DMS 273 (cell line): ENCODE measurements around the gene QSOX2.

ENCODE experiments used
- DNase-seq: peaks from one replicate; lab custom pipeline; 2025; ENCODE audit not compliant: unreplicated experiment; lab: John Stamatoyannopoulos, UW

The QSOX2 gene

GRCh38 chr9:136253246-136254130 is 7.9 kb upstream of the QSOX2 start:
- no peak for DNase-seq

- DNase-seq, result no peak
Measured at GRCh38 chr9:136252846-136253245, 7.2 kb upstream of the QSOX2 start.

- DNase-seq, result no peak
Measured at GRCh38 chr9:136252281-136252680, 6.7 kb upstream of the QSOX2 start.

- DNase-seq, result peak; percentile 34
Measured at GRCh38 chr9:136251264-136252115, 5.9 kb upstream of the QSOX2 start.

GRCh38 chr9:136250676-136251075 is 5.1 kb upstream of the QSOX2 start:
- DNase-seq, result no peak

- no peak for DNase-seq
Measured at GRCh38 chr9:136249877-136250559, 4.4 kb upstream of the QSOX2 start.

- no peak for DNase-seq
Measured at GRCh38 chr9:136248951-136249876, 3.6 kb upstream of the QSOX2 start.

GRCh38 chr9:136247947-136248637 is 2.5 kb upstream of the QSOX2 start:
- DNase-seq, result no peak

- DNase-seq, result no peak
Measured at GRCh38 chr9:136247551-136247916, 1.9 kb upstream of the QSOX2 start.

- no peak for DNase-seq
Measured at GRCh38 chr9:136246849-136247550, 1.4 kb upstream of the QSOX2 start.

- no peak for DNase-seq
Measured at GRCh38 chr9:136244969-136245218, 718 bp downstream of the QSOX2 start.

- no peak for DNase-seq
Measured at GRCh38 chr9:136244122-136244968, 1.3 kb downstream of the QSOX2 start.

- no peak for DNase-seq
Measured at GRCh38 chr9:136243631-136244030, 2.0 kb downstream of the QSOX2 start.

GRCh38 chr9:136242918-136243525 is 2.6 kb downstream of the QSOX2 start:
- DNase-seq, result peak; percentile 42

GRCh38 chr9:136242248-136242647 is 3.4 kb downstream of the QSOX2 start:
- no peak for DNase-seq

- DNase-seq, result no peak
Measured at GRCh38 chr9:136241542-136241941, 4.1 kb downstream of the QSOX2 start.

GRCh38 chr9:136240941-136241340 is 4.7 kb downstream of the QSOX2 start:
- no peak for DNase-seq

- no peak for DNase-seq
Measured at GRCh38 chr9:136239983-136240330, 5.7 kb downstream of the QSOX2 start.
